Astrocyte (in vitro differentiated cells and primary cell): ENCODE results near the gene OR7A5.

Experiments used
- CTCF ChIP-seq: IDR thresholded peaks from 2 replicates; pipeline ENCODE4 v1.5.1; 2011; ENCODE audit warnings: low read depth, mild to moderate bottlenecking, inconsistent platforms, low read length, moderate library complexity; ENCODE audit not compliant: insufficient read depth
- EZH2 ChIP-seq: IDR thresholded peaks from 2 replicates; pipeline ENCODE4 v1.6.1; 2012; ENCODE audit warnings: mild to moderate bottlenecking, low read length, inconsistent platforms; ENCODE audit not compliant: insufficient read depth

- no peak for TF ChIP-seq CTCF
- TF ChIP-seq EZH2 = no peak
Measured at GRCh38 chr19:14795078-14795721, 39.8 kb downstream of the OR7A5 start.
